ENCODE data around the gene ZNF98.

ZNF98 gene

DNA sequence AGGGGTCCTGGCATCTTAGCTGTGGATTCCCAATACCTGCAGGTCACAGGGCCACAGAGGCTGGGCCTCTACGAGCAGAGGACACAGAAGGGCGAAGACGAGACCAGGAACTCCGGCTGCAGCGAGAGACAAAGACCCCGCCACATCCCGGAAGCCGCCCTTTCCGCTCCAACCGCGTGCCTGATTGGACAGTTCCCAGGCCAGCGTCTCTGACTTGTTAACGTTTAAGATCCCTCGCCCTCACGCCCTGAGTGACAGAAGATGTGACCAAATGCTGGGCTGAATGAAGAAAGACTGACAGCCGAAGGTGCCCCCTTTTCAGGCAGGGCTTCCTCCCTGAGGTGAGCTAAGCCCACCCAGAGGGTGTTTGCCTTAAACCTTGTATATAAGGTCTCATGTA is at the start of gene ZNF98:
TSS of gene ZNF98 (minus strand) at position 136 of the 400 bp plus-strand sequence. CDS start at position 14, 122 bp downstream.
- no peak for DNase-seq

DNA sequence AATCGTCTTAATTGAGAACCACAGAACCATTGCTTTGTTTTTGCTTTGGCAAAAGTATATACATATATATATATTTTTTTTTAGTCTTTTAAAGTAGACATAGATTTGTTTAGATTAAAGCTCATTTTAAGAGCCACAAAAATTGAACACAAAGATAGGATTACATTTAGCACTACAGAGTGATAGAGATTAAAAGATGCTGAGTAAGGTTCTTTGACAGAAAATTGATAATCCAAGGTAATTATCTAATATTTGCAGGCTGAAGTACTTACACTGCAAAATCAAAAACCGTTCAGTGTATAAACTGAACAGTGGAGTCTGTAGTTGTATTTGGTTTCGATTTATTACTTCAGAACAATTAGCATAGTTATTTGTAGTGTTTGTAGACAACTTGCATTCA is 24.5 kb upstream of the ZNF98 start:
- DNase-seq, result no peak

DNA sequence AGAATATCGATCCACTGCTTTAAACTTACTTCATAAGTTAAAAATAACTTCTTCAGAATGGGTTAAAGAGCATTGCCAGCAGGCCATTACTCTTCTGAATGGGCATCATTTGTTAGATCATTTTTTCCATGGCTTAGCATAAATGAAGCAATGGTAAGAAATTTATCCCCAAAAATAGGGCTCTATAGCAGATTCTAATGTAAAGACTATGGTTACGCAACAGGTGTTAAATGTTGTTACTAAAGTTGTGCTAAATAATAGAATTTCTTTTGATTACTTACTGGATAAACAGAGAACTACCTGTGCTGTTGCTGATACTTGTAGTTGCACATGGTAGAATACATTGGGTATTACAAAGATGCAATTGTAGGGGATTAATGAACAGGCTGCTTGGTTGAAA is 15.9 kb upstream of the ZNF98 start:
- no peak for DNase-seq

DNA sequence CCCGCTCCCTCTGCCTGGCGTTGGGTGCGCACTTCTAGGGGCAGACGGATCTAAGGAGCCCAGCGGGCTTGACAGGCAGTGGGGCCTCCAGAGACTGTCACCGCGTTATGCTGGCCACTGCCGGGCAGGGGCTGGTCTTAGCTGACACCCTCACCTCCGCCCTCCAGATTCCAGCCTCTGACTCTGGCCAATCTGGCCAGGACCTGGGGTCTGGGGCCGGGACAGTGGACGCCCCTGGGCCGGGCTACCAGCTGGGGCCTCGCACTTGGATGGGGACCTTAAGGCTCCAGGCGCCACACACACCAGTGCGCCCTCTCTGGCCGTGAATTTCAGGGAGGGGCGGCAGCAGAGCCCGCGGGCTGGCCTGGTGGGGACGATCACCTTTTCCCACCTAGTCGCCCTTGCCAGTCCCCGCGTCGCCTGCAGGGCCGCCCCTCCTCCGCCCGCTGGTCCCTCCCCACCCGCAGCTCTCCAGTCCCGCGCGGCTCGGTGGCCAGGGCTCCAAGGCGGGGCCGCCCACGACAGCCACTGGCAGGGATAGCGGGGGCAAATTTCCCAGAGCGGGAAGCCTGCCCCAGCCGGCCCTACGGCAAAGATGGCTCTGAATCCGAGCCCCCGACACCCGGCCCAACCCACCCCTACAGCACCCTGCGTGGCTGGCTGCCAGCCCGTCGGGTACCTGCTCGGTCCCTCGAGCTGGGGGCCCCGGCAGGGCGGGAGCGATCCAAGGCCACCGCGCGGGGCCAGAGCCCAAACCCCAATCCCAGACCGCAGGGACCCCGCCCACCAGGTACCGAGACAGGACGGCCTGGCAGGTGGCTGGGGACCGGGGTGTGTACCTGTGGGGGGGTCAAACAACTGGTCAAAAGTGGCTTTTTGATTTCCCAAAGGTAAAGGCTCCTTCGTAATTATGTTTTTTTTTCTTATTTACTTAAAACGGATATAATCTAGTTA is 6.1 kb upstream of the ZNF98 start:
- no peak for DNase-seq

DNA sequence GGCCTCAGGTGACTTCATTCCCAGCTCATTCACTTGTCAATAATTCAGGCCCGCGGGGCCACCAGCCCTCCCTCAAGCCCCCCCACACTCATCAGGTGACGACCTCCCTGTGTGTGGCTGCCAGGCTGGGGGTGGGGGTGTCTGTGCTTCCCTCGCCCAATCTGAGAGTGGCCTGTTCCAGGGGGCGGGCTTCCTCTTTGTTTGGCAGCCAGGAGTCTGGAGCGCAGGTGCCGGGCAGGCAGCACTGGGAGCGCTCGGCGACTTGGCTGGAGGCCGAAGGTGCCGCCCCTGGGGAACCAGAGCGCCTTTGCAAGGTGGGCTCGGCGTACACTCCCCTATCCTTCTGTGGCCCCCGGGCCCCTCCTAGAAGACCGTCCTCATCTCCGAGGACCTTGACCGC is 5.4 kb upstream of the ZNF98 start:
- no peak for DNase-seq

DNA sequence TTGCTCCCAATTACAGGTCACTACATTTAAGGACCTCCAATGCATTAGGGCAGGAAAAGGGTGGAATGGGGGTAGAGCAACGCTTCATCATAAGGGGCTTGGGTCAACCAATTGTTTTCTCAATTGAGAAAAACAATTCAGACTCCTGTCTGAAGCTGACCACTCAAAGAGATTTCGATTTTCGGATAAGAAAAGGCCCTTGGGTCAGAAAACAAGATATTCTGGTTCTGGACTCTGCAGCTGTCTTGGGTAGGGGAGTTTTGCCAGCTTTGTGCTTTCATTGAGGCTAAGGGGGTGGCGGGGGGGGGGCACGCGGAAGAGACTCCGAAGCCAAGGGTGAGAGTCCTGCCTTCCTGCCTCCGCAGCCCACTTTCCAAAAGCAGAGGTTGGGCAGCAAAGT is 4.8 kb upstream of the ZNF98 start:
- no peak for DNase-seq

DNA sequence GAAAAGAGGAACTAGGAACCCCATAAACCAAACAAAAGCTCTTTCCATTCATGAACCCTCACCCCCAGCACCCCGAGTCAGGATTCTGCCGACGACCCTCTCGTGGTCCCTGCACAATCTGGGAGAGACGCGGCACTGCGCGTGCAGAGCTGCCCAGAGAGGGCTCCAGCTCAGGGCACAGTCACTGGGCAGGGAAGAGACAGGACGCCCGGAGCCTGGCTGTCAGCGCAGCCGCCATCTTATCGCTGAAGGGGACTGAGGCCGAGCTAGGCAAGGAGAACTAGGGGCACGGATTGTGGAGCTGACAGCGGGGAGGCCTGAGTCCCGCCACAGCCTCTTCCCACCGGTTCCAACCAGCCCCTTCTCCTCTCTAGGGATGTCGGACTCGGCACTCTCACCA is 349 bp downstream of the ZNF98 start:
- no peak for DNase-seq

DNA sequence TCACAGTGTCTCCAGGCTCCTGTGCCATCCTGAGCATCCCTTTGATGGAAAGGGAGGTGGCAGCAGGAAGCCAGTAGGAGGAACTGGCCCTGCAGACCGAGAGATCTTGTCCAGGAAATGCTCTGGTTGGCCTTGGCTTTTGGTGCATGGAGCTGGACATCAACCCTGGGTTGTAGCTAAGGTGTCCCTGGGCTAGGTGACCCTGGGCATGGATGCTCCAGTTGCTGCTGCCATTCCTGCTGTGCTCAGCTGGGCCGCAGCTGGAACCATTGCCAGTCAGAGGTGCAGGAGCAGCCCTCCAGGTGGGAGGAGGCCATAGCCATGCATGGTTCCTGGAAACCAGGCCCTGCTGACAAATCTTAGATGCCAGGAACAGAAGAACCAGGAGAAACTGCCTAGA is 67.5 kb downstream of the ZNF98 start:
- no peak for DNase-seq

Measured in right forelimb (tissue), 1 donor.